ENCODE data around the gene SEBOX. TPM values are rescaled to one million over a fixed set of nuclear protein-coding genes. Genes with fewer than 3 reads are reported as not detected.

SEBOX gene, protein sequence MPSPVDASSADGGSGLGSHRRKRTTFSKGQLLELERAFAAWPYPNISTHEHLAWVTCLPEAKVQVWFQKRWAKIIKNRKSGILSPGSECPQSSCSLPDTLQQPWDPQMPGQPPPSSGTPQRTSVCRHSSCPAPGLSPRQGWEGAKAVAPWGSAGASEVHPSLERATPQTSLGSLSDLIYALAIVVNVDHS
- total RNA-seq, result not detected
- polyA plus RNA-seq, result not detected

DNA sequence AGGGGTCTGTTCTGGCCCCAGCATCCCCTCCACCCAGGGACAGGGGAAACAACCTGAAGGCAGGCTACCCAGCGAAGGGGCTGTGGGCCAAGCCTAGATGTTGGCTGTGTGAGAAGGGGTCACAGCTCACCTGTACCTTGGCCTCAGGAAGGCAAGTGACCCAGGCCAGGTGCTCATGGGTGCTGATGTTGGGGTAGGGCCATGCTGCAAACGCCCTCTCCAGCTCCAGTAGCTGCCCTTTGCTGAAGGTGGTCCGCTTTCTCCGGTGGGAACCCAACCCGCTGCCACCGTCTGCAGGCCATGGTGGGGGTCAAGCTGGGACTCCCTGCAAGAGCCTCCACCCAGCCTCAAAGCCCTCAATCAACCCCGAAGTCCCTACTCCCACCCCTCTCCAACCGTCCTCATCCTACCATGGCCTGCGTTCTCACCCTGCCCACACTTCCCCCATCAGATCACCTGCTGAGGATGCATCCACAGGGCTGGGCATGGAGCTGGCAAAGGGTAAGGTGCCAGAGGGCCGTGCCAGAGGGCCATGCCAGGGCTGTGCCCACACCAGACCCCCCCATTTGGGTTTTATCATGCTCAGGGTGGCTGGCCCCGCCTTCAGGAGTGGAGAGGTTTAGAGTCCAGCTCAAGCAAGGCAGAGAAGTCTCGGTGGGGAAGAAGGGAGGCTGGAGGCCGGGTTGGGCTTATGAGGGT lies at the start of gene SEBOX:
SEBOX (minus strand) TSS at position 535 of the 699 bp plus-strand sequence; CDS start at position 487, 48 bp downstream.
- no peaks in the 10 kb centered on the region for H3K27me3 Mint-ChIP-seq
- CTCF ChIA-PET (ENCODE audit: partially characterized antibody), result interaction anchor here (2.0 kb wide), 1 partner anchor 52 kb away, joined by 7 read pairs; no protein-coding TSS in a partner anchor
- no peaks in the 10 kb centered on the region for H3K4me1 ChIP-seq (ENCODE audit: insufficient read depth, low read length)
- no peaks in the 10 kb centered on the region for H3K27me3 ChIP-seq (ENCODE audit: insufficient read depth, low read length)
- H3K27ac ChIP-seq (ENCODE audit: low read depth, low read length), result no peak within 1 kb of the TSS
- no peak within 1 kb of the TSS for H3K4me3 ChIP-seq (ENCODE audit: low read length in 2 of 2)
- H3K36me3 Mint-ChIP-seq, result peaks cover 19 to 29% of the 10 kb centered on the region in 2 donors
- no peak for DNase-seq
- peaks cover 32% of the 10 kb centered on the region for H3K36me3 ChIP-seq (ENCODE audit: insufficient read depth, low read length)
- H3K9me3 Mint-ChIP-seq, result no peaks in the 10 kb centered on the region
- no peak within 1 kb of the TSS for H3K4me3 Mint-ChIP-seq
- POLR2A ChIA-PET (ENCODE audit: partially characterized antibody), result interaction anchor here (1.3 kb wide), 1 partner anchor 29 kb away, joined by 3 read pairs; the partner anchor contains the start of genes IFT20 and TNFAIP1
- no peaks in the 10 kb centered on the region for H3K9me3 ChIP-seq (ENCODE audit: control insufficient read depth in 1 of 2, low read length in 2 of 2)
- peaks cover 0 to 2% (median 0%) of the 10 kb centered on the region in 4 donors for H3K4me1 Mint-ChIP-seq
- intact Hi-C loops (cut with micrococcal nuclease), result no loop called here
- no peak within 1 kb of the TSS for H3K27ac Mint-ChIP-seq

DNA sequence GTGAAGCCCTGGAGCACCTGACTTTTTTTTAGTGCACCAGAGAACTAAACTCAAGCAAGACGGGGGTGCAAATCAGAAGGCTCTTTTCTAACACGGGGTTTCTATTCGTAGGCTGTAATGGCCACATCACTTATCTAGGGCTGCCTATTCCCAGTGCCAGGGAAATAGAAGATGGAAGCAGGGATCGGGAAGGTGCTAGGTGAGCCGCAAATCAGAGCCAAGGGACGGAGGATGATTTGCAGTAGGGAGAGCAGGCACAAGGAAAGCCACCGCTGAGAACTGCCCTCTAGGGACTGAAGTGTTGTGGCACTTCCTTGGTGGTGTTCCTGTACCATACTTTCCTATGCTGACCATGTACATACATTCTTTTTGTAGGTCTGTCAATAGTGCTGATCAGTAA lies 48.8 kb upstream of the SEBOX start:
- H3K27me3 Mint-ChIP-seq, result peaks cover 5 to 21% of the 10 kb centered on the region in 2 donors
- CTCF ChIA-PET (ENCODE audit: partially characterized antibody), result no interaction called here

DNA sequence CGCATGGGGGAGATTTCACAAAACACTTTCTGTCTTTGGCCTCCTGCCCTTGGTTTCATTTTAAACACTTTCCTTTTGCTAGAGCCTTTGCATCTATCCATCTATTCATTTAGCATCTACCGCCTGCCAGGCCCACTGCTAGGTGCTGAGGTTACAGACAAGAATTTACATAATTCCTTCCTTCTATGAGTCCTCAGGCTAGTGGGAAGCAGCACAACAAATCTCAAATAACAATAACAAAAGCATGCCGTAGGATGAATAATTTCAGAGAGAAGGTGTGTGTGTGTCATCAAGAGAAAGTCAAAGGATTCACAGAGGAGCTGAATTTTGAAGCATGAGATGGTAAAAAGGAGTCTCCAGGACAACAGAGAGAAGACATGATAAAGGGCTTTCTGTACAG lies 47.1 kb upstream of the SEBOX start:
- Mint-ChIP-seq H3K27ac (no peak overlapping the region), H3K9me3 (no peaks in the 10 kb centered on the region), H3K4me1 (peaks cover 4 to 6% (median 5%) of the 10 kb centered on the region in 4 donors), H3K36me3 (no peaks in the 10 kb centered on the region), H3K27me3 (peaks cover 8 to 27% of the 10 kb centered on the region in 2 donors), H3K4me3 (no peak overlapping the region)
- Histone ChIP-seq H3K4me1 (ENCODE audit: insufficient read depth, low read length) (no peaks in the 10 kb centered on the region), H3K27ac (ENCODE audit: low read depth, low read length) (no peak overlapping the region), H3K4me3 (ENCODE audit: low read length in 2 of 2) (no peak overlapping the region), H3K27me3 (ENCODE audit: insufficient read depth, low read length) (peaks cover 5% of the 10 kb centered on the region), H3K9me3 (ENCODE audit: control insufficient read depth in 1 of 2, low read length in 2 of 2) (no peaks in the 10 kb centered on the region), H3K36me3 (ENCODE audit: insufficient read depth, low read length) (no peaks in the 10 kb centered on the region)
- ChIA-PET CTCF (ENCODE audit: partially characterized antibody) (no interaction called here), POLR2A (ENCODE audit: partially characterized antibody) (no interaction called here)
- no peak for DNase-seq
- intact Hi-C loops (cut with micrococcal nuclease), result no loop called here

More for the DNA sequence above, 48.8 kb upstream of the SEBOX start:
- H3K9me3 ChIP-seq (ENCODE audit: control insufficient read depth in 1 of 2, low read length in 2 of 2), result no peaks in the 10 kb centered on the region
- no peaks in the 10 kb centered on the region for H3K36me3 ChIP-seq (ENCODE audit: insufficient read depth, low read length)
- H3K36me3 Mint-ChIP-seq, result no peaks in the 10 kb centered on the region
- H3K27ac Mint-ChIP-seq, result no peak overlapping the region
- H3K9me3 Mint-ChIP-seq, result no peaks in the 10 kb centered on the region
- H3K4me3 Mint-ChIP-seq, result no peak overlapping the region
- POLR2A ChIA-PET (ENCODE audit: partially characterized antibody), result no interaction called here
- H3K27ac ChIP-seq (ENCODE audit: low read depth, low read length), result no peak overlapping the region
- no peaks in the 10 kb centered on the region for H3K4me1 ChIP-seq (ENCODE audit: insufficient read depth, low read length)
- no peak for DNase-seq
- intact Hi-C loops (cut with micrococcal nuclease), result no loop called here
- H3K4me1 Mint-ChIP-seq, result peaks cover 4 to 7% (median 5%) of the 10 kb centered on the region in 4 donors
- no peak overlapping the region for H3K4me3 ChIP-seq (ENCODE audit: low read length in 2 of 2)
- H3K27me3 ChIP-seq (ENCODE audit: insufficient read depth, low read length), result peaks cover under 1% of the 10 kb centered on the region

DNA sequence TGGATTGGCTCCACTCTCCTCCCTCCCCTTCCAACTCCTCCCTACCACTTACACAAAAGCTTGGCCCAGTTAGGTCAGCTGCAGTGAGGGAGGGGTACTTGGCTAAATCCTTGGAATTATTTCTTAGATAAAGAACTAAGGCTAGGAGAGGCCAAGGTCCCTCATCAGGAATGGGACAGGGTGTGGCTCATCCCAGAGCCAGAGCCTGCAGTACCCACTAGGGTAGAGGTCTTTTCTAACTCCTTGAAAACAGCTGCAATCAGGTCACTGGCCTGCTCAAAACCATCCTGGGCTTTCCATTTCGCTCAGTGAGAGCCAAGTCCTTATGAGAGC lies 42.9 kb upstream of the SEBOX start:
- no peaks in the 10 kb centered on the region for H3K36me3 ChIP-seq (ENCODE audit: insufficient read depth, low read length)
- no peak overlapping the region for H3K27ac ChIP-seq (ENCODE audit: low read depth, low read length)
- H3K36me3 Mint-ChIP-seq, result no peaks in the 10 kb centered on the region
- intact Hi-C loops (cut with micrococcal nuclease), result no loop called here
- H3K4me1 Mint-ChIP-seq, result peaks cover 5 to 15% (median 9%) of the 10 kb centered on the region in 4 donors
- peaks cover 14% of the 10 kb centered on the region for H3K4me1 ChIP-seq (ENCODE audit: insufficient read depth, low read length)
- H3K27me3 ChIP-seq (ENCODE audit: insufficient read depth, low read length), result peaks cover 5% of the 10 kb centered on the region
- peaks cover 4 to 15% of the 10 kb centered on the region in 2 donors for H3K27me3 Mint-ChIP-seq
- ChIA-PET CTCF (ENCODE audit: partially characterized antibody) (interaction anchor here (1.8 kb wide), 1 partner anchor 9 kb away, joined by 8 read pairs; no protein-coding TSS in a partner anchor), POLR2A (ENCODE audit: partially characterized antibody) (interaction anchor here (1.9 kb wide), 1 partner anchor 51 kb away, joined by 5 read pairs; no protein-coding TSS in a partner anchor)
- no peak overlapping the region for H3K4me3 Mint-ChIP-seq
- no peak overlapping the region for H3K4me3 ChIP-seq (ENCODE audit: low read length in 2 of 2)
- H3K27ac Mint-ChIP-seq, result no peak overlapping the region
- DNase-seq, result no peak
- H3K9me3 ChIP-seq (ENCODE audit: control insufficient read depth in 1 of 2, low read length in 2 of 2), result no peaks in the 10 kb centered on the region
- no peaks in the 10 kb centered on the region for H3K9me3 Mint-ChIP-seq

DNA sequence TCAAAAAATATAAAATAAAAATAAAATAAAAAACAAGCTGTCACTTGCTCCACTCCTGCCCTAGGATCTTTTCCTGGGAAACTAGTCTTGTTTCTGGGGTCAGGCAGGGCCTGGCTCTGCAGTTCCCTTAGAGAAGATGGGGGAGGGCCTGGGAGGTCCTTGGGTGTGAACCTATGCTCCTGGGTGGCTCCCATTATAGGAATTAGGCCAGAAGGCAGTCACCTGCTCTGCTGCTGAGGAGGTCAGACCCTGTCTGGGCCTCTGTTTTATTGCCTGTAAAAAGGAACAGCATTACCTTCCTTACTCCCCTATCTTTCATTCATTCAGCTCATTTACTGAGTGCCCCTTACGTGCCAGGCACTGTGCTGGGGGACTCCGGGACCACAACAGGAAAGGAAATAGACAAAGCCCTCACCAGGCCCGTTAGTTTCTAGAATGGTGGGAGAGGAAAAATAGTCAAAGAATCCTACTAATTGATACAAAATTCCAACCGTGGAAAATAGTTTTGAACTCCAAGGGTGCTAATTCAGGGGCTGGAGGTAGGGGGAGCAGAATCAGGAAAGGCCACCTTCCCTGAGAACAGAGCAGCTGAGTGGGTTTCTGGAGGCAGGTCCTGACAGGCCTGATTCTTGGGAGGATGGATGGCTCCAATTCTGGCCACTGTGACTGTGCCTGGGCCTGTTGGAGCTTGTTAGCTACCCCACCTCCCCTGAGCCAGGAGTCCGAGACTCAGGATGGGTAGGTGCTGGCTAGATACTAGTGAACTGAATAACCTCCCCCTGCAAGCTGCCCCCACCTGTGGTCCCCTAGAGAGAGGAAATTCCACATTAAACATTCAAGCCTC lies 42.4 kb upstream of the SEBOX start:
- H3K27me3 Mint-ChIP-seq, result peaks cover 3 to 15% of the 10 kb centered on the region in 2 donors
- ChIA-PET POLR2A (ENCODE audit: partially characterized antibody) (interaction anchor here (1.9 kb wide), 1 partner anchor 51 kb away, joined by 5 read pairs; no protein-coding TSS in a partner anchor), CTCF (ENCODE audit: partially characterized antibody) (interaction anchor here (1.8 kb wide), 1 partner anchor 9 kb away, joined by 8 read pairs; no protein-coding TSS in a partner anchor)
- H3K36me3 Mint-ChIP-seq, result no peaks in the 10 kb centered on the region
- peaks cover 5 to 21% (median 12%) of the 10 kb centered on the region in 4 donors for H3K4me1 Mint-ChIP-seq
- Histone ChIP-seq H3K4me1 (ENCODE audit: insufficient read depth, low read length) (peaks cover 14% of the 10 kb centered on the region), H3K27me3 (ENCODE audit: insufficient read depth, low read length) (peaks cover 5% of the 10 kb centered on the region), H3K9me3 (ENCODE audit: control insufficient read depth in 1 of 2, low read length in 2 of 2) (no peaks in the 10 kb centered on the region), H3K27ac (ENCODE audit: low read depth, low read length) (no peak overlapping the region), H3K36me3 (ENCODE audit: insufficient read depth, low read length) (no peaks in the 10 kb centered on the region), H3K4me3 (ENCODE audit: low read length in 2 of 2) (no peak overlapping the region)
- peak overlapping the region in 5 of 8 donors; percentile 26 to 57 (median 41) for H3K4me3 Mint-ChIP-seq
- H3K27ac Mint-ChIP-seq, result peak overlapping the region in 1 of 7 donors; percentile 59
- H3K9me3 Mint-ChIP-seq, result no peaks in the 10 kb centered on the region
- intact Hi-C loops (cut with micrococcal nuclease), result no loop called here
- DNase-seq, result no peak

DNA sequence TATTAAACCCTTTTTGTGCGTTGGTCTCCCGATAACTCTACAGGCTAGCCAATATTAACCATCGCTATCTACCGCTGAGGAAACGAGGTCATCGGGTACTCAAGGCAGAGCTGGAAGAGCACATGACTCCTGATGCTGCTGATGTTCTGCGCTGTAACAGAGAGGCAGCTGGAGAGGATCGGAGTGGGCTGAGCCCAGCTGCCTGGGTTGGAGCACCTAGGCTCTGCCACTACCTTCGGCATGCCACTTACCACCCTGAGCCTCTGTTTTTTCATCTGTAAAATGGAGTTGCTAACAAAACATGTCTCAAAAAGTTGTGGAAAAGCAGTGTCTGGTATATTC lies 41.4 kb upstream of the SEBOX start:
- Histone ChIP-seq H3K27me3 (ENCODE audit: insufficient read depth, low read length) (peaks cover 5% of the 10 kb centered on the region), H3K4me3 (ENCODE audit: low read length in 2 of 2) (peak overlapping the region; percentile 47 to 48), H3K9me3 (ENCODE audit: control insufficient read depth in 1 of 2, low read length in 2 of 2) (no peaks in the 10 kb centered on the region), H3K36me3 (ENCODE audit: insufficient read depth, low read length) (no peaks in the 10 kb centered on the region), H3K27ac (ENCODE audit: low read depth, low read length) (no peak overlapping the region), H3K4me1 (ENCODE audit: insufficient read depth, low read length) (peaks cover 14% of the 10 kb centered on the region)
- intact Hi-C loops (cut with micrococcal nuclease), result no loop called here
- H3K4me1 Mint-ChIP-seq, result peaks cover 5 to 26% (median 13%) of the 10 kb centered on the region in 4 donors
- ChIA-PET POLR2A (ENCODE audit: partially characterized antibody) (interaction anchor here (0.6 to 3.6 kb wide), 3 partner anchors 22 to 752 kb away, joined by 3 to 11 read pairs (median 5); no protein-coding TSS in a partner anchor), CTCF (ENCODE audit: partially characterized antibody) (no interaction called here)
- no peaks in the 10 kb centered on the region for H3K9me3 Mint-ChIP-seq
- H3K27me3 Mint-ChIP-seq, result peaks cover 3 to 10% of the 10 kb centered on the region in 2 donors
- no peaks in the 10 kb centered on the region for H3K36me3 Mint-ChIP-seq
- no peak for DNase-seq
- peak overlapping the region; percentile 75 to 82 (median 78) for H3K4me3 Mint-ChIP-seq
- H3K27ac Mint-ChIP-seq, result peak overlapping the region in 4 of 7 donors; percentile 29 to 63 (median 48)
